GM12874 (cell line): ENCODE data around the gene DMD.

Experiments
- CTCF ChIP-seq: IDR thresholded peaks from 2 replicates; pipeline ENCODE4 v1.5.1; 2011; ENCODE audit warnings: low read depth, mild to moderate bottlenecking, control low read depth, low read length, moderate library complexity; ENCODE audit not compliant: insufficient read depth

DMD gene

DNA sequence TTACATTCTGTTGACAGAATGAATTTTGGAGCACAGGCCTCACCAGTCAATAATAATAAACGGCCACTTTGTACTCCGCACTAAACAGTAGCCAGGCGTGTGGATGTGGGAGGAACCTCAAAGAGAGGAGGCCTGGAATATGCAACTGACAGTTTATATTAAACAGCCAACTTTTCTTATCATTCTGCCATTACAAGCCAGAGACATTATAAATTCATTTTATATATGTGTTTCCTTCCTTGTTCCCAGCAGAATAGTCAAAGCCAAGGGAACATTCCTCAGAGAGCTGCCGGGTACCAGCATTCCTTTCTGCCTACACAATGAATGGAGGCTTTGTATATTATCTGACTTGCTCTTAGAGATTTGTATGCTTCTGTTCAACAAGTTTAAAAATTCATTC is 1703.0 kb downstream of the DMD start:
- TF ChIP-seq CTCF: no peak

GRCh38 chrX:31506928-31507327 is 1704.4 kb downstream of the DMD start:
- TF ChIP-seq CTCF: no peak

DNA sequence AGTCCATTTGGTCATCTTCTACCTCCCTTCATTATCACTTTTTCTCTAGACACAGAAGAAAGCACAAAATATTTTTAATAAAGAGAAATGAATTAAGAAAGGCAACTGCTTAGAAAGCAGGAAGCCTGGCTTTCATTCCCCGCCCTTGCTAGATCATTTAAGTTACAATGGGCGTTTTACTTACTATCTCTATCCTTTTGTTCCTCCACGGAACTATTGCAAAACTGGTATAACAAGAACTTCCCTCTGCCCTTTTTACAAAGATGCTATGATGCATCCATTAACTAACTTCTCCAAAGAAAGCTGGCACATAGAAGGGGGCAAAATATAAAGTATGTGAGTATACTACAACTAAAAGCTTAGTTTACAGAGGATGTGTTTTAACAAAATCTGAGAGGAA is 1705.0 kb downstream of the DMD start:
- TF ChIP-seq CTCF: no peak

GRCh38 chrX:31500921-31501320 is 1710.4 kb downstream of the DMD start:
- TF ChIP-seq CTCF: no peak

GRCh38 chrX:31499109-31499508 is 1712.2 kb downstream of the DMD start:
- TF ChIP-seq CTCF: no peak

- no peak for TF ChIP-seq CTCF
Measured at GRCh38 chrX:31497086-31497485, 1714.3 kb downstream of the DMD start.

GRCh38 chrX:31487951-31488350 is 1723.4 kb downstream of the DMD start:
- TF ChIP-seq CTCF: no peak

- TF ChIP-seq CTCF: no peak
Measured at GRCh38 chrX:31483336-31483735, 1728.0 kb downstream of the DMD start.
